ENCODE measurements around the gene PRKAG2.

PRKAG2 gene

DNA sequence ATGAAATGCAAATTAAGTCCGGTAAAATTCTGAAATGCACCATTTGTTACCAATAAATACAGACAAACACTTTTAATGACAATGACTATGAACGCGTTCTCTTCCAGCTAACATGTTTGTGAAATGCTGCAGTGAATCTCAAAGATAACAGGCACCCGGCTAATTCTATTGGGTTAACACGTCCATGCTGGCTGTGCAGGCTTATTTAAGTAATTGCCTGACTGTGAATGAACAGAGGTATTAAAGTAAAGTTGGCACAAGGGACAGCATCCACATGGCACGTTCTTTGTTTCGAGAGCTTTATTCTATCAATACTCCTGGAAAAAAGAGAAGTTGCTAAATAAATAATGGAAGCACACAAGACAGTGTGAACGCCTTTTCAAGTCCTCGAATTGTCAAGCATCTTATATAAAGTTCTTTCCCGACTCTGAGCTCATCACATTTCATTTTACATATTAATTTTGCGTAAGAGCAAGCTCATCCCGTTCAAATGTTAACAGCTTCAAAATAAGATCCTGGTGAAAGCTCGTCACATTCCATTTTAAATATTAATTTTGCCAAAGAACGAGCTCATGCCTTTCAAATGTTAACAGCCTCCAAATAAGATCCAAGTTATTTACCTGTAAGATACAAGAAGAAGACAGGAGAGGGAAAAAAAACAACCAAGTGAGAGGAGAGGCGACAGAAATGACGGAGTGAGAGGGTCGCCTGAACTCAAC is 245.9 kb downstream of the PRKAG2 start:
- DNase-seq: no peak

- no peak for DNase-seq
Observed at GRCh38 chr7:151630358-151630757, 246.6 kb downstream of the PRKAG2 start.

DNA sequence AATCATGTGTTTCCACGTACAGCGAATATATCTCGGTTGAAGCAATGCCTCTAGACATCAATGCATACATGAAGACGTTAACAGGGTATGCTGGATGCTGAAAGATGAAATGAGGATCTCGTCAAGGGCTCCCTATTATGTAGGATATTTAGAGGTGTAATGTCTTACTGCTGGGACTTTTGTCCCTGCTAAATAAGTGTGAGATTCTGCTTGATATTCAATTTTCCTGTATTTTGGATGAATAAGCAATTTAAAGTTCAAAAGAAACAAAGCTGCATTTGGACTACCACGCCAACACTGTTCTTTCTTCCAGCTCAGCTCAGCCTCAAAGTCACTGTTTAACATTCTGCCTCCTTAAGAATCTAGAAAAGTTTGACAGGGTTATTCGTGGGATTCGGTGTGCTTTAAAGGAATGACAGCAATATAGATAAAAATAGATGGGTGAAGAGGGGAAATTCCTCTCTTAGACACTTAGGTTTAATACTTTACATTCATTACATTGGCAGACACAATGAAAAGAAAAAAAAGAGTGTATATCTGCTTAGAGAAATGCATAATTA is 247.1 kb downstream of the PRKAG2 start:
- no peak for DNase-seq

DNA sequence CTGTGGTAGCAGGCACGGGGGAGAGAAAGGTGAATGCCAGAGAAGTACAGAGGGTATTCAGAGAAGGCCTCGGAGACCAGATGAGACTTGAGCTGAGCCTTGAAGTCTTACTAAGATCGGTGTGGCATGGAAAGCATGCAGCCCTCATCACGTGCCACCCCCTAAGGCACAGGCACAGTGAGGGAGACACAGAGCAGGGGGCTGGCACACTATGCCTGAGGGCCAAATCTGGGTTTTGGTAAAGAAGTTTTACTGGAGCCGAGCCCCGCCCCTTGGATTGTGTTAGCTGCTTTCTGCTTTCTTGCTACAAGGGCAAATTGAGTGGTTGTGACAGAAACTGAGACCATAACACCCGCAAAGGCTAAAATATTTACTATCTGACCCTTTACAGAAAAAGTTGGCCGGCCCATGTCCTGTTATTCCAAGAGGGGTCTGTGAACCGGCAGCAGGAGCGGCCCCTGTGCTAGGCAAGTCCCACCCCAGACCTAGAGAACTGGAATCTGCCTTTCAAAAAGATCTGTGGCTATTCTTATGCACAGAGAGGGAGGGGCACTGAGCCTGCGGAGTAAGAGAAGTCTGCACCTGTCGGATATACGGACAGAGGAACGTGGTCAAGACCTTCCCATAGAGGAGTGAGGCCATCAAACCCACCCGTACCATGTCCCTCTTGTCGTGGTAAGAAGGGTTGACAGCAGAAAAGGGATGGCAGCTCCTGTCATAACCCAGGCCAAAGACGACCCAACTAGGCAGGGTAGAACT is 247.9 kb downstream of the PRKAG2 start:
- no peak for DNase-seq

GRCh38 chr7:151626422-151627115 is 250.3 kb downstream of the PRKAG2 start:
- no peak for DNase-seq

DNA sequence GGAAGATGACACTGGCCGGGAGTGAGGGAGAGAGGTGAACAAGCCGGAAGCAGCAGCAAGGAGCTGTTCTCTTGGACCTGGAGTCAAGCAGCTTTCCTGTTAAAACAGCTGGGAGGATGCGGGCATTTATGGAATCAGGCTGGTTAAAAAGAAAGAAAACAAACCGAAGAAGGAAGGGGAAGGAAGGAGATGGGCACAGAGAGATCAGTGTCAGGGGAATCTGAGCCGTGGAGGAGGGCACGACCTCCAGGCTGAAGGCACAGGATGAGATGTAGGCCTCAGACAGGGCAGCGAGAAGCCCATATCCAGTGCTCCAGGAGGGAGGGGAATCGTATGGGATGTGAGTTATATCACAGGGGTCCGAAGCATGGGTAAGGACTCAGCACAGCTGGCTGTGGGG is 251.3 kb downstream of the PRKAG2 start:
- DNase-seq: no peak

DNA sequence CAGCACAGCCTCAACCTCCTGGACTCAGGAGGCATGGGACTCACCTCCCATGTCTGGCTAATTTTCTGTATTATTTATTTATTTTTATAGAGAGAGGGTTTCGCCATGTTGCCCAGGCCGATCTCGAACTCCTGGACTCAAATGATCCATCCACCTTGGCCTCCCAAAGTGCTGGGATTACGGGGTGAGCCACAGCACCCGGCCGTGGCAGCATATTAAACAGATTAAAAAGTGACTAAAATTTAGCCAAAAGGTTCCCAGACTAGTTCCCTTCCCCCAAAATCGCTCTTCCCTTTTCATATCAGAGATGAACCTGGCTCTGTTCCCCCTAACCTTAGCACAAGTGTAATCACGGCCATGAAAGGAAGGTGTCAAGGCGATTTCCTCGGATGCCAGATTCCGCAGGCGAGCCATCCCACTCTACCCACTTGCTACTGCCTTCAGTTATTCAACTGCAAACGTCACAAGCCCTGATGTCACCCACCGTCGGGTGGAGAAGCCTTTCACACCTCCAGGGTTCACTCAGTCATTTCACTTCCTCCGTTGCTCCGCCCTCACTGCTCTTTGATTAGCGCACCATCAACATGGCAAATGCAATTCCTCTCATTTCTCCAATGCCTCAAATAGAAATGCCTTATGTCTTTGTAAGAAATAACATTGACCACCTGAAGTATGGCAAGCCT is 252.5 kb downstream of the PRKAG2 start:
- DNase-seq: no peak

- DNase-seq: no peak
Observed at GRCh38 chr7:151623766-151624165, 253.1 kb downstream of the PRKAG2 start.

- no peak for DNase-seq
Observed at GRCh38 chr7:151621961-151622360, 255.0 kb downstream of the PRKAG2 start.

GRCh38 chr7:151616443-151617213 is 260.3 kb downstream of the PRKAG2 start:
- DNase-seq: no peak

DNA sequence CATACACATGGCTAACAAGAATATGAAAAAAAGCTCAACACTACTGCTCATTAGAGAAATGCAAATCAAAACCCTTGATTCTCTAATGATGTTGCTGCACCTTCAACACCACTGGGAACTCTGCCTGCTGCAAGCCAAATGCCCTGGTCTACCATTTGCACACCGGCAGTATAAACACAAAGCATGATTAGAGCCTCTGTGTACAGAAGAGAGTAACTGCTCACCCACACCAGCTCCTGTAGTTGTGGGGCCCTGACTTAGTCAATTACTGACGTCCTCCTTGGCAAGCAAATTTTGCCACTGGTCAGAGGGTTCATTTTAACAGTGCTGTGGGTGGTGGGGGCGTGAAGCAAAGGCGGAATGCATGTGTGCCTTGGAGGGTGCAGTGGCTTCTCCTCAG is 261.1 kb downstream of the PRKAG2 start:
- no peak for DNase-seq

GRCh38 chr7:151615058-151615457 is 261.9 kb downstream of the PRKAG2 start:
- no peak for DNase-seq

DNA sequence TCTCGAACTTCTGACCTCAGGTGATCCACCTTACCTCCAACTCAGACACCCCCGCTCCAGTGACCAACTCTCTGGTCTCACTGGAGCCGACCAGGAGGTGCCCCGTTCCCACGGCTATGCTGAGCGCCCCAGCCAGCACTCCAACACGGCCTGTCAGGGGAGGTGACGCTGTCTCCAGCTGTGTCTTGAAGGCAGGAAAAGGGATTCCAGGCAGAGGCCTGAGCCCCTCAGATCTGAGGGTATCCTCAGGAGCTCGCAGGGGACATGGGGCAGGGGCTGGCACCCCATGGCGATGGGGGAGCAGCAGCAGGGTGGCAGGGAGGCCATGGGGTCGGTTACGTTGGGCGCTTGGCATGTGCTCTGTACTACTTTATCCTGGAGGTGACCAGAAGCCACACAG is 262.9 kb downstream of the PRKAG2 start:
- DNase-seq: no peak

DNA sequence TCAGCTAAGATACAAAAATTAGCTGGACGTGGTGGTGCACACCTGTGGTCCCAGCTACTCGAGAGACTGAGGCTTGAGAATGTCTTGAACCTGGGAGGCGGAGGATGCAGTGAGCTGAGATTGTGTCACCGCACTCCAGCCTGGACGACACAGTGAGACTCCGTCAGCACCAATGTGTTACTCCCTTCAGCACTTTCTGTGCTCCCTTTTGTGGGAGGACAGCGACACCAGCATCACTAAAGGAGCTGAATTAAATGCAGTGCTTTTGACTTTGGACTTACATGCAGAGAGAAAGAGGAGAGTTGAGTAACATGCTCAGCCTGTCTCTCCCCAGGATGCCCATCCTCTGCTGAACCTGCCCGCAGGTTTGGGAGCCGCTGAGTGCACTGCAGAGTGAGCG is 265.0 kb downstream of the PRKAG2 start:
- DNase-seq: no peak

GRCh38 chr7:151611041-151611440 is 265.9 kb downstream of the PRKAG2 start:
- no peak for DNase-seq

DNA sequence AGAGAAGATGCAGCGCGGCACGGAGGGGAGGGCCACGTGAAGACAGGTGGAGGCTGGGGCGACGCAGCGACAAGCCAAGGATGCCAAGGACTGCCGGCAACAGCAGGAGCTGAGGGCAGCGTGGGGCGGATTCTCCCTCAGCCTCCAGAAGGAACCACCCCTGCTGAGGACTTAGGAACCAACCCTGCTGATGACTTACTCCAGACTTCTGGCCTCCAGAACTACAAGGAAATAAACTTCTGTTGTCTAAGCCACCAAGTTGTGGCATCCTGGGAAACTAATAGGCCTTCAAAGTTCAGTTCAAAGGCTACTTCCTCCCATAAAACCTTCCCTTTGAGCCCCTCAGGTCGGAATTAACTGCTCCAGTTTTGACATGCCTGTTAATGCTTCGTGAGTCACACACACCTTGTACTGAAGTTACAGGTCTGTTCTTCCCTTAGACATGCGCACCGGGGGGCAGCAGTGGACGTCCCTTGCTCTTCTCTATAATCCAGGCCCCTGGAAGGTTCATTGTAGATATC is 268.8 kb downstream of the PRKAG2 start:
- no peak for DNase-seq

DNA sequence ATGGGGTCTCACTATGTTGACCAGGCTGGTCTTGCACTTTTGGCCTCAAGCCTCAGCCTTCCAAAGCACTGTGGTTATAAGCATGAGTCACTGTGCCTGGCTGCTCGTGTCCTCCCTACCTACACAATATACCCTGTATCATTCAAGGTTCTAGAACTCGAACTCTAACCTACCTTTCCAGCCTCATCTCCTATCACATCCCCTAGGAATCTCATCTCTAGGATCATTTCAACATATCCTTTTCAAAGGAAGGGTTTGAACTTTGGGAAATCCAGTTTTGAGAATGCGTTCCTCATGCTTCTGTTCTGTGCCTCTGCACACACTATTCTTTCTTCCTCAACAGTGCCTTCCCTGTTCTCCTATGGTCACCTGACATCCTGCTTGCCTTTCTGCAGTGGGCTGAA is 269.4 kb downstream of the PRKAG2 start:
- no peak for DNase-seq

- no peak for DNase-seq
Observed at GRCh38 chr7:151603951-151604350, 273.0 kb downstream of the PRKAG2 start.

DNA sequence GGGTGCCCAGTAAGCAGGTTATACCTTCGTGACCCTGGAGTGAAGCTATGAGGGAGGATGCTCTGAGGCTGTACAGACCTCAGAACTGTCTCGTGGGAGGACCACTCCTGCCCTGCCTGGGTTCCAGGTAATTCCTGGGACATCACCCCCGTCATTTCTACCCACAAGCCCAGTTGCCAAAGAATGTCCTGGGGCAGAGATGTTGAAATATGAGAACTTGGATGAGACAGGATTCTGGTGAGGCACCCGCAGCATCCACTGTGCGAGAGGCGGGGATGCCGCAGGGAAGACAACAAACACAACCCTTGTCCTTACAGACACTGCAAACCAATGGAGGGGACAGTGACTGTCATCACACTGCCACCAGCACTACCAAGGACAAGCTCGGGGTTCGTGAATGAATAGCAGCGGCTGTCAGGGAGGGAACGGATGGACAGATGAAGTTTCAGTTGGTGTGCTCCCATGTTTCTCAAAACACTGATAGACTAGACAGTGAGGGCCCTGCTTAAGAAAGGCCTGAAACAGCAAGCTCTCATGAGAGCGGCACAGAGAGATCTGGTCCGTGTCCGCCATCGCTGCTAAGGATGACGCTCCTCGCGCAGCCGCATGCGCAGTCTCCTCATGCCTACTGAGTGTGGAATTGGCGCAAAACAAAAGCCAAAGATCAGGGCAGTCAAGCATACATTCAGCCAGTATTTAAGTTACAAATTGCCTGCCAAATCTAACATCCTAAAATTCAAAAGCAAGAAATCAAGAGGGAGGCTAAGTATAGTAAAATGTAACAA is 275.2 kb downstream of the PRKAG2 start:
- no peak for DNase-seq

DNA sequence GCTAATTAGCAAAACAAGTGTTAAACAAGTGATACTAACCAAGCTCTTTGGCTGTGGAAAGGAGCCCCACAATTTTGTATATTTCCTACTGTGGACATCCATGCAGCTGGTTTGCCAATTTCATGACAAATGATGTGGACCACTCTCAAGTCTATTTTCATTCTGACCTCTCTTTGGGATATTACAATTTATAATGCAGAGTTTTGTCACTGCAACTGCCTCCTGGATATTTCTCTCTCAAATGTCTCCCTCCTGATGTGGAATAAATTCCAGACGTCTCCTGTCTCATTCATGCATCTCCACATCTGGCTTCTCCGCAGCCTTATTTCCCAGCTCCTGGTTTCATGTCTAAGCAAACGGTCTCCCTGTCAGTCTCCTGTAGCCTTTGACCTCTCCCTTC is 276.6 kb downstream of the PRKAG2 start:
- no peak for DNase-seq
